ENCODE data around the gene ALKBH8. TPM values are rescaled to one million over a fixed set of nuclear protein-coding genes. Genes with fewer than 3 reads are reported as not detected.
"Not testable (repeated sequence)": the region's sequence is repeated elsewhere in the genome, so short reads cannot be mapped to it uniquely, and the experiment has no call there.

The ALKBH8 gene
- total RNA-seq, 8 experiments from 2014 or later: 7.2 to 12.1 (median 9.4) TPM

- in situ Hi-C loops (cut with MboI; ENCODE audit: low pct_unique_long_range_greater_than_20kb in 2 of 9, low sequenced_read_pairs in 9 of 9, unreplicated experiment in 9 of 9): no loop called here
Measured at GRCh38 chr11:107545101-107545514, 20.4 kb downstream of the ALKBH8 start.

GRCh38 chr11:107538821-107539220 is 26.7 kb downstream of the ALKBH8 start:
- peaks cover 0 to 3% of the 10 kb centered on the region in 2 donors for H3K4me1 ChIP-seq (replicated peaks in 1 of 2)
- no peak overlapping the region for H3K27ac ChIP-seq
- H3K4me3 ChIP-seq: no peak overlapping the region
- WGBS, 10 experiments: 55 to 95% (median 78%) methylated on average over 1 to 3 of the region's 3 CpGs
- in situ Hi-C loops (cut with MboI; ENCODE audit: low pct_unique_long_range_greater_than_20kb in 2 of 9, low sequenced_read_pairs in 9 of 9, unreplicated experiment in 9 of 9): no loop called here
- peak in 1 of 8 experiments; percentile 15 for ATAC-seq (replicated peaks in 6 of 8)

More at GRCh38 chr11:107545101-107545514, 20.4 kb downstream of the ALKBH8 start:
- no peak overlapping the region for H3K27ac ChIP-seq
- peak in 1 of 8 experiments; percentile 26 for ATAC-seq (replicated peaks in 6 of 8)
- 43 to 100% (median 91%) methylated on average over 1 of the region's 1 CpG; no CpG with 5 or more reads in 1 of the 10 experiments for WGBS, 10 experiments
- H3K4me3 ChIP-seq: no peak overlapping the region
- no peaks in the 10 kb centered on the region for H3K4me1 ChIP-seq (replicated peaks in 1 of 2)

- ATAC-seq (replicated peaks in 6 of 8): no peak
- no peak overlapping the region for H3K4me3 ChIP-seq
- H3K4me1 ChIP-seq (replicated peaks in 1 of 2): peaks cover 0 to 3% of the 10 kb centered on the region in 2 donors
- in situ Hi-C loops (cut with MboI; ENCODE audit: low pct_unique_long_range_greater_than_20kb in 2 of 9, low sequenced_read_pairs in 9 of 9, unreplicated experiment in 9 of 9): no loop called here
- no peak overlapping the region for H3K27ac ChIP-seq
Measured at GRCh38 chr11:107538239-107538638, 27.3 kb downstream of the ALKBH8 start.

- H3K4me1 ChIP-seq (replicated peaks in 1 of 2); H3K27ac ChIP-seq; H3K4me3 ChIP-seq; ATAC-seq (replicated peaks in 6 of 8); in situ Hi-C loops (cut with MboI; ENCODE audit: low pct_unique_long_range_greater_than_20kb in 2 of 9, low sequenced_read_pairs in 9 of 9, unreplicated experiment in 9 of 9): not testable (repeated sequence)
Measured at GRCh38 chr11:107537155-107537554, 28.4 kb downstream of the ALKBH8 start.

GRCh38 chr11:107526197-107526596 is 39.3 kb downstream of the ALKBH8 start:
- Histone ChIP-seq H3K4me1 (replicated peaks in 1 of 2) (no peaks in the 10 kb centered on the region), H3K27ac (no peak overlapping the region), H3K4me3 (no peak overlapping the region)
- WGBS, 10 experiments: 78 to 100% (median 93%) methylated on average over 2 to 3 of the region's 3 CpGs
- no peak for ATAC-seq (replicated peaks in 6 of 8)
- in situ Hi-C loops (cut with MboI; ENCODE audit: low pct_unique_long_range_greater_than_20kb in 2 of 9, low sequenced_read_pairs in 9 of 9, unreplicated experiment in 9 of 9): no loop called here

- no peak for ATAC-seq (replicated peaks in 6 of 8)
- Histone ChIP-seq H3K4me3 (no peak overlapping the region), H3K4me1 (replicated peaks in 1 of 2) (no peaks in the 10 kb centered on the region), H3K27ac (no peak overlapping the region)
- 60 to 100% (median 90%) methylated on average over 1 to 2 of the region's 2 CpGs for WGBS, 10 experiments
- in situ Hi-C loops (cut with MboI; ENCODE audit: low pct_unique_long_range_greater_than_20kb in 2 of 9, low sequenced_read_pairs in 9 of 9, unreplicated experiment in 9 of 9): no loop called here
Measured at GRCh38 chr11:107508858-107509244, 56.7 kb downstream of the ALKBH8 start.

GRCh38 chr11:107508201-107508857 is 57.2 kb downstream of the ALKBH8 start:
- in situ Hi-C loops (cut with MboI; ENCODE audit: low pct_unique_long_range_greater_than_20kb in 2 of 9, low sequenced_read_pairs in 9 of 9, unreplicated experiment in 9 of 9): no loop called here
- Histone ChIP-seq H3K4me1 (replicated peaks in 1 of 2) (no peaks in the 10 kb centered on the region), H3K4me3 (no peak overlapping the region), H3K27ac (no peak overlapping the region)
- no peak for ATAC-seq (replicated peaks in 6 of 8)
- 91 to 100% (median 100%) methylated on average over 1 to 6 of the region's 6 CpGs; no CpG with 5 or more reads in 3 of the 10 experiments for WGBS, 10 experiments

GRCh38 chr11:107505647-107506225 is 59.8 kb downstream of the ALKBH8 start:
- in situ Hi-C loops (cut with MboI; ENCODE audit: low pct_unique_long_range_greater_than_20kb in 2 of 9, low sequenced_read_pairs in 9 of 9, unreplicated experiment in 9 of 9): no loop called here
- Histone ChIP-seq H3K4me1 (replicated peaks in 1 of 2) (no peaks in the 10 kb centered on the region), H3K27ac (no peak overlapping the region), H3K4me3 (no peak overlapping the region)
- ATAC-seq (replicated peaks in 6 of 8): peak in 2 of 8 experiments; percentile 33 to 41

GRCh38 chr11:107504981-107505380 is 60.6 kb downstream of the ALKBH8 start:
- WGBS, 10 experiments: 64 to 100% (median 91%) methylated on average over 2 to 5 of the region's 5 CpGs; no CpG with 5 or more reads in 1 of the 10 experiments
- Histone ChIP-seq H3K4me3 (no peak overlapping the region), H3K27ac (no peak overlapping the region), H3K4me1 (replicated peaks in 1 of 2) (no peaks in the 10 kb centered on the region)
- in situ Hi-C loops (cut with MboI; ENCODE audit: low pct_unique_long_range_greater_than_20kb in 2 of 9, low sequenced_read_pairs in 9 of 9, unreplicated experiment in 9 of 9): no loop called here
- ATAC-seq (replicated peaks in 6 of 8): no peak

- ATAC-seq (replicated peaks in 6 of 8): no peak
- in situ Hi-C loops (cut with MboI; ENCODE audit: low pct_unique_long_range_greater_than_20kb in 2 of 9, low sequenced_read_pairs in 9 of 9, unreplicated experiment in 9 of 9): no loop called here
- 80 to 100% methylated on average over 1 of the region's 1 CpG; no CpG with 5 or more reads in 8 of the 10 experiments for WGBS, 10 experiments
- H3K4me3 ChIP-seq: no peak overlapping the region
- H3K27ac ChIP-seq: no peak overlapping the region
- no peaks in the 10 kb centered on the region for H3K4me1 ChIP-seq (replicated peaks in 1 of 2)
Measured at GRCh38 chr11:107501713-107502112, 63.8 kb downstream of the ALKBH8 start.

GRCh38 chr11:107497371-107497770 is 68.2 kb downstream of the ALKBH8 start:
- H3K27ac ChIP-seq; H3K4me1 ChIP-seq (replicated peaks in 1 of 2); in situ Hi-C loops (cut with MboI; ENCODE audit: low pct_unique_long_range_greater_than_20kb in 2 of 9, low sequenced_read_pairs in 9 of 9, unreplicated experiment in 9 of 9); ATAC-seq (replicated peaks in 6 of 8); H3K4me3 ChIP-seq: not testable (repeated sequence)
- WGBS, 10 experiments: 60 to 100% (median 96%) methylated on average over 1 to 5 of the region's 7 CpGs; no CpG with 5 or more reads in 2 of the 10 experiments

GRCh38 chr11:107496011-107496410 is 69.5 kb downstream of the ALKBH8 start:
- in situ Hi-C loops (cut with MboI; ENCODE audit: low pct_unique_long_range_greater_than_20kb in 2 of 9, low sequenced_read_pairs in 9 of 9, unreplicated experiment in 9 of 9): no loop called here
- Histone ChIP-seq H3K27ac (no peak overlapping the region), H3K4me3 (no peak overlapping the region), H3K4me1 (replicated peaks in 1 of 2) (no peaks in the 10 kb centered on the region)
- 26 to 86% (median 68%) methylated on average over 1 to 4 of the region's 4 CpGs for WGBS, 10 experiments
- ATAC-seq (replicated peaks in 6 of 8): peak in 3 of 8 experiments; percentile 39 to 59 (median 41)

GRCh38 chr11:107494055-107494454 is 71.5 kb downstream of the ALKBH8 start:
- in situ Hi-C loops (cut with MboI; ENCODE audit: low pct_unique_long_range_greater_than_20kb in 2 of 9, low sequenced_read_pairs in 9 of 9, unreplicated experiment in 9 of 9): no loop called here
- WGBS, 10 experiments: 22 to 80% (median 55%) methylated on average over 1 of the region's 1 CpG; no CpG with 5 or more reads in 6 of the 10 experiments
- no peaks in the 10 kb centered on the region for H3K4me1 ChIP-seq (replicated peaks in 1 of 2)
- no peak overlapping the region for H3K27ac ChIP-seq
- peak in 3 of 8 experiments; percentile 16 to 94 (median 54) for ATAC-seq (replicated peaks in 6 of 8)
- no peak overlapping the region for H3K4me3 ChIP-seq

- ATAC-seq (replicated peaks in 6 of 8): peak in 1 of 8 experiments; percentile 37
- 86 to 100% methylated on average over 1 of the region's 1 CpG; no CpG with 5 or more reads in 8 of the 10 experiments for WGBS, 10 experiments
- Histone ChIP-seq H3K4me1 (replicated peaks in 1 of 2) (no peaks in the 10 kb centered on the region), H3K4me3 (no peak overlapping the region), H3K27ac (no peak overlapping the region)
- in situ Hi-C loops (cut with MboI; ENCODE audit: low pct_unique_long_range_greater_than_20kb in 2 of 9, low sequenced_read_pairs in 9 of 9, unreplicated experiment in 9 of 9): no loop called here
Measured at GRCh38 chr11:107493117-107493516, 72.4 kb downstream of the ALKBH8 start.
